SK-N-SH (cell line): ENCODE data around the gene CARS2. TPM values are rescaled to one million over a fixed set of nuclear protein-coding genes. Genes with fewer than 3 reads are reported as not detected.

ENCODE experiments used
- CTCF ChIA-PET: fragments of 300-600, 350-600 bp; formaldehyde crosslinking; extraction: SDS; loops from one replicate; lab custom pipeline; 2021; lab: Yijun Ruan, JAX
- POLR2A ChIA-PET: fragments of 350-600 bp; sonication (Branson Sonifier 250); formaldehyde crosslinking; extraction: SDS; loops from one replicate; lab custom pipeline; 2020; ENCODE audit warnings: antibody characterized with exemption, inconsistent platforms; lab: Yijun Ruan, JAX
- DNase-seq: peaks from one replicate; pipeline ENCODE4 v3.0.0; 2012
- H2AFZ ChIP-seq: fragments of 200-600 bp; sonication (generic); 2 replicates; pipeline ENCODE4 v1.8.1; 2016; ENCODE audit warnings: antibody characterized with exemption, mild to moderate bottlenecking, low read depth
- H3F3A ChIP-seq: fragments of 200-600 bp; sonication (generic); replicated peaks from 2 replicates; pipeline ENCODE3; 2016; ENCODE audit warnings: antibody characterized with exemption, mild to moderate bottlenecking; ENCODE audit not compliant: insufficient read depth
- H3K27ac ChIP-seq, 2 experiments: fragments of 200-500 bp in 1 of 2; fragments of 200-600 bp in 1 of 2; sonication (Bioruptor generic) in 1 of 2; sonication (generic), shearing (Covaris generic) in 1 of 2; 2 replicates each; pipeline versions ENCODE4 v1.5.1 to v1.6.1; 2014 to 2016; ENCODE audit warnings: low read depth in 2 of 2, inconsistent platforms in 1 of 2, low read length in 1 of 2, mild to moderate bottlenecking in 1 of 2, mixed read lengths in 1 of 2
- H3K27me3 ChIP-seq: fragments of 200-600 bp; sonication (generic), shearing (Covaris generic); 2 replicates; pipeline ENCODE4 v1.6.1; 2016; ENCODE audit warnings: mixed run types; ENCODE audit not compliant: insufficient read depth
- H3K36me3 ChIP-seq, 2 experiments: fragments of 200-500 bp in 1 of 2; fragments of 200-600 bp in 1 of 2; sonication (Bioruptor generic) in 1 of 2; sonication (generic) in 1 of 2; replicated peaks in 1 of 2; 2 replicates each; pipeline versions ENCODE3 to v1.5.1; 2014 to 2016; ENCODE audit warnings: low read length in 1 of 2, mild to moderate bottlenecking in 1 of 2; ENCODE audit not compliant: insufficient read depth in 2 of 2, control insufficient read depth in 1 of 2
- H3K4me1 ChIP-seq, 2 experiments: fragments of 200-500 bp in 1 of 2; fragments of 200-600 bp in 1 of 2; sonication (Bioruptor generic) in 1 of 2; sonication (generic), shearing (Covaris generic) in 1 of 2; 2 replicates each; pipeline versions ENCODE4 v1.5.1 to v1.6.1; 2014 to 2016; ENCODE audit warnings: low read depth in 1 of 2, low read length in 1 of 2, mixed run types in 1 of 2; ENCODE audit not compliant: insufficient read depth in 2 of 2, control insufficient read depth in 1 of 2
- H3K4me2 ChIP-seq: fragments of 200-600 bp; sonication (generic), shearing (Covaris generic); 2 replicates; pipeline ENCODE4 v1.6.1; 2017; ENCODE audit warnings: mixed run types
- H3K4me3 ChIP-seq, 2 experiments: fragments of 200-500 bp in 1 of 2; fragments of 200-600 bp in 1 of 2; sonication (Bioruptor generic) in 1 of 2; sonication (generic), shearing (Covaris generic) in 1 of 2; 2 replicates each; pipeline versions ENCODE4 v1.5.1 to v1.8.1; 2014 to 2016; ENCODE audit warnings: low read depth in 2 of 2, inconsistent platforms in 1 of 2, low read length in 1 of 2, mild to moderate bottlenecking in 1 of 2, mixed read lengths in 1 of 2, moderate library complexity in 1 of 2
- H3K79me2 ChIP-seq: fragments of 200-600 bp; sonication (generic); 2 replicates; pipeline ENCODE4 v1.8.1; 2017; ENCODE audit warnings: mild to moderate bottlenecking; ENCODE audit not compliant: insufficient read depth
- H3K9ac ChIP-seq: fragments of 200-600 bp; sonication (generic); 2 replicates; pipeline ENCODE4 v1.6.1; 2017; ENCODE audit warnings: mixed run types
- H3K9me2 ChIP-seq: fragments of 200-600 bp; sonication (generic); 2 replicates; pipeline ENCODE4 v1.6.1; 2017; ENCODE audit warnings: mixed run types
- H3K9me3 ChIP-seq: fragments of 200-600 bp; sonication (generic); 2 replicates; pipeline ENCODE4 v1.6.1; 2017; ENCODE audit warnings: mixed run types, mild to moderate bottlenecking, moderate library complexity
- H4K20me1 ChIP-seq: fragments of 200-600 bp; sonication (generic); 2 replicates; pipeline ENCODE4 v1.6.1; 2017; ENCODE audit warnings: mild to moderate bottlenecking, mixed run types; ENCODE audit not compliant: insufficient read depth
- CHD2 ChIP-seq: fragments of 150-350 bp; IDR thresholded peaks from 2 replicates; pipeline ENCODE4 v1.6.1; 2018; ENCODE audit warnings: low read length; ENCODE audit not compliant: partially characterized antibody
- CTCF ChIP-seq: fragments of 200-600 bp; sonication (generic); IDR thresholded peaks from 2 replicates; pipeline ENCODE4 v1.6.1; 2017; ENCODE audit warnings: antibody characterized with exemption, mild to moderate bottlenecking, moderate library complexity
- ELF1 ChIP-seq: IDR thresholded peaks from 2 replicates; pipeline ENCODE4 v1.4.0; 2012
- EP300 ChIP-seq, 2 experiments: IDR thresholded peaks; 2 replicates each; pipeline versions ENCODE4 v1.4.0 to v1.6.1; 2012; ENCODE audit warnings: borderline replicate concordance in 1 of 2, low read depth in 1 of 2, low read length in 1 of 2
- EZH2phosphoT487 ChIP-seq: fragments of 200-600 bp; sonication (generic); IDR thresholded peaks from 2 replicates; pipeline ENCODE4 v1.6.1; 2017; ENCODE audit warnings: low read depth, mixed run types, mild to moderate bottlenecking, antibody characterized with exemption, moderate library complexity, borderline replicate concordance
- GATA2 ChIP-seq: sonication (generic); formaldehyde crosslinking; IDR thresholded peaks from 2 replicates; pipeline ENCODE4 v1.5.0; 2020; ENCODE audit warnings: mild to moderate bottlenecking, missing genetic modification reagents
- MAX ChIP-seq: IDR thresholded peaks from 2 replicates; pipeline ENCODE4 v1.4.0; 2012; ENCODE audit warnings: low read depth
- MEF2A ChIP-seq: IDR thresholded peaks from 2 replicates; pipeline ENCODE4 v1.4.0; 2012; ENCODE audit warnings: low read depth, borderline replicate concordance
- POLR2AphosphoS5 ChIP-seq: IDR thresholded peaks from 2 replicates; pipeline ENCODE4 v1.6.1; 2012; ENCODE audit warnings: low read depth, low read length
- RAD21 ChIP-seq: IDR thresholded peaks from 2 replicates; pipeline ENCODE4 v1.6.1; 2012; ENCODE audit warnings: mild to moderate bottlenecking, low read length
- RFX5 ChIP-seq: IDR thresholded peaks from 2 replicates; pipeline ENCODE4 v1.6.1; 2012; ENCODE audit warnings: mild to moderate bottlenecking, improper control_type of control experiment, low read length
- TAF1 ChIP-seq: IDR thresholded peaks from 2 replicates; pipeline ENCODE4 v1.6.1; 2012; ENCODE audit warnings: low read depth, mild to moderate bottlenecking, low read length, moderate library complexity, borderline replicate concordance
- TEAD4 ChIP-seq: IDR thresholded peaks from 2 replicates; pipeline ENCODE4 v1.4.0; 2012; ENCODE audit warnings: mild to moderate bottlenecking, borderline replicate concordance; ENCODE audit not compliant: insufficient read depth
- USF1 ChIP-seq: IDR thresholded peaks from 2 replicates; pipeline ENCODE4 v1.4.0; 2012; ENCODE audit warnings: low read depth, borderline replicate concordance
- YY1 ChIP-seq: IDR thresholded peaks from 2 replicates; pipeline ENCODE4 v1.4.0; 2012; ENCODE audit warnings: low read depth, mild to moderate bottlenecking
- ZBTB33 ChIP-seq: IDR thresholded peaks from 2 replicates; pipeline ENCODE4 v1.4.0; 2012; ENCODE audit warnings: low read depth, borderline replicate concordance
- WGBS: methylation state at CpG from one replicate; pipeline ENCODE4 v1.1.6; 2017; ENCODE audit warnings: low lambda C conversion rate; 5-methylcytosine and 5-hydroxymethylcytosine counted together
- polyA plus RNA-seq, 3 experiments: library from polyadenylated mRNA; depleted of rRNA; stranded (reverse); fragments of >200 nt; gene quantifications; 2 replicates each; pipeline ENCODE4 v1.2.3, GENCODE V29; 2012

CARS2 gene
- polyA plus RNA-seq, 1 of the 3 experiments (the other 2 are of a cell fraction), result 78.6 TPM

- Histone ChIP-seq H3K9me2 (no peaks in the 10 kb centered on the region), H3K9me3 (no peaks in the 10 kb centered on the region), H3K9ac (no peak overlapping the region), H3K4me1 (no peaks in the 10 kb centered on the region), H3K36me3 (peaks cover 22 to 23% of the 10 kb centered on the region in 2 experiments), H3F3A (peaks cover 9% of the 10 kb centered on the region), H3K4me3 (no peak overlapping the region), H4K20me1 (peaks cover 9% of the 10 kb centered on the region; the same call in 1 of the 2 replicates), H3K27ac (no peak overlapping the region), H3K27me3 (no peaks in the 10 kb centered on the region), H2AFZ (no peak overlapping the region), H3K79me2 (peaks cover 46% of the 10 kb centered on the region), H3K4me2 (no peak overlapping the region)
- TF ChIP-seq MAX (no peak), ELF1 (no peak), TEAD4 (no peak), CHD2 (no peak), EZH2phosphoT487 (no peak), TAF1 (no peak)
- DNase-seq, result no peak
- ChIA-PET CTCF (interaction anchor here (1.5 kb wide), 1 partner anchor 95 kb away, joined by 3 read pairs; no protein-coding TSS in a partner anchor), POLR2A (interaction anchor here (0.7 kb wide), 1 partner anchor 97 kb away, joined by 3 read pairs; no protein-coding TSS in a partner anchor)
- WGBS, result 91% methylated on average over 8 of the region's 8 CpGs
These were observed 17.7 kb upstream of the CARS2 start for GRCh38 chr13:110723598-110723997.

GRCh38 chr13:110722971-110723370, 17.1 kb upstream of the CARS2 start:
- WGBS, result 80% methylated on average over 5 of the region's 5 CpGs
- no peaks in the 10 kb centered on the region for H3K27me3 ChIP-seq
- no peak overlapping the region for H3K27ac ChIP-seq
- no peak for TF ChIP-seq YY1
- ChIA-PET CTCF (interaction anchor here (1.5 kb wide), 1 partner anchor 96 kb away, joined by 3 read pairs; no protein-coding TSS in a partner anchor), POLR2A (no interaction called here)
- H3K9ac ChIP-seq, result no peak overlapping the region
- H4K20me1 ChIP-seq, result peaks cover 14% of the 10 kb centered on the region
- H3K9me2 ChIP-seq, result no peaks in the 10 kb centered on the region
- H3F3A ChIP-seq, result peaks cover 9% of the 10 kb centered on the region
- H3K4me2 ChIP-seq, result no peak overlapping the region
- H3K9me3 ChIP-seq, result no peaks in the 10 kb centered on the region
- no peak for DNase-seq
- H2AFZ ChIP-seq, result no peak overlapping the region
- H3K4me3 ChIP-seq, result no peak overlapping the region
- H3K79me2 ChIP-seq, result peaks cover 52% of the 10 kb centered on the region
- peaks cover 22 to 23% of the 10 kb centered on the region in 2 experiments for H3K36me3 ChIP-seq
- H3K4me1 ChIP-seq, result no peaks in the 10 kb centered on the region

- H3K79me2 ChIP-seq, result peaks cover 85% of the 10 kb centered on the region
- POLR2A ChIA-PET, result no interaction called here
- H3K9me2 ChIP-seq, result no peaks in the 10 kb centered on the region
- no peak overlapping the region for H3K27ac ChIP-seq
- no peaks in the 10 kb centered on the region for H3K27me3 ChIP-seq
- CTCF ChIA-PET, result interaction anchor here (0.9 kb wide), 1 partner anchor 10 kb away, joined by 3 read pairs; no protein-coding TSS in a partner anchor
- peaks cover 36% of the 10 kb centered on the region for H4K20me1 ChIP-seq
- peaks cover 22 to 23% of the 10 kb centered on the region in 2 experiments for H3K36me3 ChIP-seq
- peaks cover 9% of the 10 kb centered on the region for H3F3A ChIP-seq
- no peak for DNase-seq
- no peak overlapping the region for H3K4me2 ChIP-seq
- WGBS, result 99% methylated on average over 56 of the region's 61 CpGs
- no peak overlapping the region for H3K4me3 ChIP-seq
- no peak overlapping the region for H2AFZ ChIP-seq
- H3K4me1 ChIP-seq, result peaks cover 0 to 6% of the 10 kb centered on the region in 2 experiments; a peak in 3 of 4 replicates
- no peaks in the 10 kb centered on the region for H3K9me3 ChIP-seq
- H3K9ac ChIP-seq, result no peak overlapping the region
- TF ChIP-seq POLR2AphosphoS5, result no peak
- no peak for TF ChIP-seq RAD21
- TF ChIP-seq RFX5, result no peak
- no peak for TF ChIP-seq CHD2
- TF ChIP-seq USF1, result no peak
- TF ChIP-seq CTCF, result no peak
- no peak for TF ChIP-seq ZBTB33
- no peak for TF ChIP-seq MEF2A
- TF ChIP-seq GATA2 (CRISPR knock-in tag), result no peak
- TF ChIP-seq EP300 (IDR thresholded peaks at IDR 0.05; ENCODE audit: borderline replicate concordance in 1 of 2, low read depth in 1 of 2, low read length in 1 of 2), result no peak
These were observed 13.3 kb upstream of the CARS2 start for GRCh38 chr13:110719036-110719710.
